Esophagus muscularis mucosa (tissue), 4 donors: ENCODE data around the gene FNBP1. TPM values are rescaled to one million over a fixed set of nuclear protein-coding genes. Genes with fewer than 3 reads are reported as not detected.

Experiments
- DNase-seq: peaks from one replicate; pipeline ENCODE4 v3.0.0-alpha.2; 2017; ENCODE audit errors: extremely low spot score
- H3K27ac ChIP-seq, 4 donors: fragments of 200-600 bp; sonication (generic); replicated peaks in 1 of 4; 1 replicate in 3 of 4; 2 replicates in 1 of 4; pipeline ENCODE4 v1.5.1; 2016 to 2019; ENCODE audit warnings: mild to moderate bottlenecking in 1 of 4
- H3K27me3 ChIP-seq, 4 donors: fragments of 200-600 bp; sonication (generic); one replicate each; pipeline versions ENCODE4 v1.5.1 to v1.6.0; 2016 to 2019
- H3K36me3 ChIP-seq, 4 donors: fragments of 200-600 bp; sonication (generic); one replicate each; pipeline ENCODE4 v1.5.1; 2016 to 2019
- H3K4me1 ChIP-seq, 4 donors: fragments of 200-600 bp; sonication (generic); one replicate each; pipeline ENCODE4 v1.5.1; 2016 to 2019
- H3K4me3 ChIP-seq, 4 donors: fragments of 200-600 bp; sonication (generic); 1 replicate in 2 of 4; 2 replicates in 2 of 4; pipeline ENCODE4 v1.5.1; 2016 to 2019; ENCODE audit warnings: mild to moderate bottlenecking in 4 of 4, moderate library complexity in 1 of 4
- H3K9me3 ChIP-seq, 4 donors: fragments of 200-600 bp; sonication (generic); 1 replicate in 3 of 4; 2 replicates in 1 of 4; pipeline ENCODE4 v1.5.1; 2016 to 2019
- CTCF ChIP-seq, 3 experiments: fragments of 200-600 bp in 2 of 3; fragments of 450-650 bp in 1 of 3; sonication (generic) in 2 of 3; IDR thresholded peaks; one replicate each; pipeline ENCODE4 v1.5.1; 2017 to 2019; ENCODE audit warnings: antibody characterized with exemption in 3 of 3, mild to moderate bottlenecking in 2 of 3, moderate library complexity in 1 of 3
- EP300 ChIP-seq: sonication (generic); formaldehyde crosslinking; IDR thresholded peaks from one replicate; pipeline ENCODE4 v1.6.1; 2017; ENCODE audit warnings: antibody characterized with exemption
- POLR2A ChIP-seq: fragments of 450-650 bp; IDR thresholded peaks from one replicate; pipeline ENCODE4 v1.6.1; 2017; ENCODE audit warnings: antibody characterized with exemption, moderate library complexity, mild to moderate bottlenecking, low read depth
- POLR2AphosphoS5 ChIP-seq, 2 donors: sonication (generic); formaldehyde crosslinking; IDR thresholded peaks; one replicate each; pipeline ENCODE4 v1.6.1; 2017; ENCODE audit warnings: antibody characterized with exemption in 2 of 2
- WGBS: methylation state at CpG from one replicate; pipeline ENCODE4 v1.1.5; 2018; 5-methylcytosine and 5-hydroxymethylcytosine counted together
- intact Hi-C: fragments of 100-400 bp; cut with DNase I; formaldehyde crosslinking; loops from one replicate; pipeline ENCODE4 v1.15.1; 2023
- total RNA-seq, 4 donors: library from RNA; depleted of rRNA; stranded (reverse); fragments of >200 nt; gene quantifications; one replicate each; pipeline versions ENCODE4 v1.1.0 to v1.2.1, GENCODE V29; 2016

FNBP1 gene
- total RNA-seq, 4 donors from 2014 or later = 177 to 317 (median 254) TPM

- Histone ChIP-seq H3K27me3 (no peaks in the 10 kb centered on the region), H3K9me3 (no peaks in the 10 kb centered on the region), H3K4me1 (peaks cover 0 to 17% (median 14%) of the 10 kb centered on the region in 4 donors), H3K27ac (peak overlapping the region in 1 of 4 donors; percentile 3), H3K36me3 (peaks cover 15 to 63% (median 42%) of the 10 kb centered on the region in 4 donors), H3K4me3 (no peak overlapping the region)
- intact Hi-C loops = no loop called here
- DNase-seq = no peak
- 93% methylated on average over 14 of the region's 14 CpGs for WGBS
- TF ChIP-seq POLR2A = no peak
- TF ChIP-seq CTCF (IDR thresholded peaks at IDR 0.05) = no peak
- TF ChIP-seq EP300 = no peak
- no peak for TF ChIP-seq POLR2AphosphoS5 (IDR thresholded peaks at IDR 0.05)
Observed at GRCh38 chr9:129918296-129918950, 124.6 kb downstream of the FNBP1 start.

- TF ChIP-seq CTCF (IDR thresholded peaks at IDR 0.05) = no peak
- TF ChIP-seq POLR2A = no peak
- no peak for TF ChIP-seq POLR2AphosphoS5 (IDR thresholded peaks at IDR 0.05)
- TF ChIP-seq EP300 = no peak
- no peak for DNase-seq
- Histone ChIP-seq H3K36me3 (peaks cover 0 to 58% (median 34%) of the 10 kb centered on the region in 4 donors), H3K4me1 (peaks cover 0 to 15% (median 14%) of the 10 kb centered on the region in 4 donors), H3K4me3 (no peak overlapping the region), H3K9me3 (no peaks in the 10 kb centered on the region), H3K27me3 (no peaks in the 10 kb centered on the region), H3K27ac (no peak overlapping the region)
- 89% methylated on average over 7 of the region's 7 CpGs for WGBS
- intact Hi-C loops = no loop called here
Observed at GRCh38 chr9:129916707-129917106, 126.3 kb downstream of the FNBP1 start.

- intact Hi-C loops = no loop called here
- Histone ChIP-seq H3K4me3 (no peak overlapping the region), H3K9me3 (no peaks in the 10 kb centered on the region), H3K27me3 (no peaks in the 10 kb centered on the region), H3K27ac (no peak overlapping the region), H3K36me3 (peaks cover 3 to 63% (median 46%) of the 10 kb centered on the region in 4 donors), H3K4me1 (peaks cover 0 to 13% (median 8%) of the 10 kb centered on the region in 4 donors)
- no peak for DNase-seq
- 95% methylated on average over 5 of the region's 5 CpGs for WGBS
- TF ChIP-seq POLR2A = no peak
Observed at GRCh38 chr9:129914051-129914450, 128.9 kb downstream of the FNBP1 start.

- 78% methylated on average over 15 of the region's 15 CpGs for WGBS
- Histone ChIP-seq H3K9me3 (no peaks in the 10 kb centered on the region), H3K4me1 (peaks cover 0 to 12% (median 7%) of the 10 kb centered on the region in 4 donors), H3K4me3 (no peak overlapping the region), H3K27me3 (no peaks in the 10 kb centered on the region), H3K27ac (peak overlapping the region; percentile 38 to 63 (median 56)), H3K36me3 (peaks cover 34 to 75% (median 60%) of the 10 kb centered on the region in 4 donors)
- TF ChIP-seq POLR2AphosphoS5 (IDR thresholded peaks at IDR 0.05) (peak in 1 of 2 donors; percentile 41), EP300 (no peak)
- intact Hi-C loops = no loop called here
- no peak for DNase-seq
Observed at GRCh38 chr9:129910628-129911567, 132.1 kb downstream of the FNBP1 start.

- no peak overlapping the region for H3K4me3 ChIP-seq
- H3K27me3 ChIP-seq = no peaks in the 10 kb centered on the region
- intact Hi-C loops = no loop called here
- peaks cover 0 to 12% (median 7%) of the 10 kb centered on the region in 4 donors for H3K4me1 ChIP-seq
- H3K27ac ChIP-seq = peak overlapping the region; percentile 20 to 63 (median 56)
- no peak for TF ChIP-seq CTCF (IDR thresholded peaks at IDR 0.05)
- no peak for TF ChIP-seq EP300
- no peak for TF ChIP-seq POLR2AphosphoS5 (IDR thresholded peaks at IDR 0.05)
- TF ChIP-seq POLR2A = no peak
- WGBS = 81% methylated on average over 9 of the region's 9 CpGs
- peaks cover 42 to 76% (median 61%) of the 10 kb centered on the region in 4 donors for H3K36me3 ChIP-seq
- no peaks in the 10 kb centered on the region for H3K9me3 ChIP-seq
- no peak for DNase-seq
Observed at GRCh38 chr9:129909851-129910250, 133.1 kb downstream of the FNBP1 start.
